GM13976 (cell line): ENCODE results near the gene RSU1.

Experiments used
- DNase-seq: peaks from one replicate; pipeline ENCODE4 v3.0.0; 2012; ENCODE audit warnings: low spot score
- CTCF ChIP-seq: IDR thresholded peaks from 2 replicates; pipeline ENCODE4 v1.5.1; 2012; ENCODE audit warnings: borderline replicate concordance, mild to moderate bottlenecking; ENCODE audit not compliant: insufficient read depth; ENCODE audit errors: extremely low read depth, missing control alignments, control extremely low read depth
- in situ Hi-C: fragments of 300-500 bp; cut with MboI; formaldehyde crosslinking; loops from one replicate; pipeline ENCODE4 v1.12.0; 2022; ENCODE audit warnings: low sequenced_read_pairs, mixed read lengths, inconsistent platforms; ENCODE audit not compliant: unreplicated experiment

The RSU1 gene

GRCh38 chr10:16779384-16779915 is 37.8 kb downstream of the RSU1 start:
- in situ Hi-C loops = loop anchor here (25.0 kb wide), 1 partner anchor 667 kb away; no protein-coding TSS in a partner anchor
- peak; percentile 60 for DNase-seq
- no peak for TF ChIP-seq CTCF

GRCh38 chr10:16777473-16778370 is 39.5 kb downstream of the RSU1 start:
- in situ Hi-C loops = loop anchor here (25.0 kb wide), 1 partner anchor 665 kb away; no protein-coding TSS in a partner anchor
- peak; percentile 67 for DNase-seq
- TF ChIP-seq CTCF = peak; percentile 30

- no peak for DNase-seq
- TF ChIP-seq CTCF = no peak
- in situ Hi-C loops = loop anchor here (25.0 kb wide), 1 partner anchor 665 kb away; no protein-coding TSS in a partner anchor
Observed at GRCh38 chr10:16776896-16777295, 40.3 kb downstream of the RSU1 start.

GRCh38 chr10:16773334-16773733 is 43.9 kb downstream of the RSU1 start:
- no peak for TF ChIP-seq CTCF
- in situ Hi-C loops = no loop called here
- no peak for DNase-seq

GRCh38 chr10:16770670-16771069 is 46.6 kb downstream of the RSU1 start:
- in situ Hi-C loops = no loop called here
- DNase-seq = no peak
- no peak for TF ChIP-seq CTCF

GRCh38 chr10:16770141-16770540 is 47.1 kb downstream of the RSU1 start:
- no peak for TF ChIP-seq CTCF
- DNase-seq = no peak
- in situ Hi-C loops = no loop called here
